ENCODE results near the gene SLC13A3. TPM values are rescaled to one million over a fixed set of nuclear protein-coding genes. Genes with fewer than 3 reads are reported as not detected.
A peak's percentile ranks its signal among the peaks of the same experiment; 100 is the strongest.

Gene SLC13A3
- polyA plus RNA-seq, 2 of the 4 experiments (the other 2 are of a cell fraction) = 0.19 TPM; not detected in 1

DNA sequence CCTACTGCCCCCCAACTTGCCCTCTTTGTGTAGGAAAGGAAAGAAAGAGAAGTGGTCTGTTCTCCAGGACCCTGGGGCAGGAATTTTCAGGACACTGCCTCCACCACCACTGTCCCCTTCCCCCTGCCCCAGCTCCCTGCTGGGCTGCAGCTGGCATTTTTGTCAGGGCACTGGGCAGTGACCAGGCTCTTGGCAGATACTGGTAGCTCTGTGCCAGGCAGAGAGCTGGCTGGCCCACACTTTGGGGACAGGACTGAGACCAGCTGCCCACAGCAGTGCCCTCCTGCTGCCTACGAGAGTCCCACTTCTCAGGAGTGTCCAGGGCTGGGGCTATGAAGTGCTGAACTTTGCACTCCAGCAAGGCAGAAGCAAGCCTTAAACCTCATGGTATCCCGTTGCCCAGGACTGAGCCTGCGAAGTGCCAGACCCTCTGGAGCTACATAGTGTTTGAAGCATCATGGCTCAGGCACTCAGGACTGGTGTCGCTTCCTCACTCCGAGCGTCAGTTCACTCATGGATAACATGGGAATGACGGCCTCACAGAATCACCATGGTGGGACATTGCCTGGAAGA, 19.3 kb downstream of the SLC13A3 start:
- no peak overlapping the region for H3K27ac ChIP-seq
- peaks cover 14% of the 10 kb centered on the region; the same call in 2 of the 3 replicates for H3K9me3 ChIP-seq
- ATAC-seq (no peak), FAIRE-seq (no peak), DNase-seq (ENCODE audit: low read depth in 1 of 2, low spot score in 1 of 2) (no peak)
- TF ChIP-seq ZSCAN20 (CRISPR knock-in tag; IDR thresholded peaks at IDR 0.05) (no peak), HOXB13 (CRISPR knock-in tag; IDR thresholded peaks at IDR 0.05; ENCODE audit: low read depth) (no peak), RCOR1 (IDR thresholded peaks at IDR 0.05; ENCODE audit: low read depth, low read length) (no peak), ATOH8 (CRISPR knock-in tag; IDR thresholded peaks at IDR 0.05; ENCODE audit: low read depth) (no peak), RAD21 (conservative IDR thresholded peaks at IDR 0.05 in 1 of 2, IDR thresholded peaks at IDR 0.05 in 1 of 2) (no peak), MAZ (IDR thresholded peaks at IDR 0.05; ENCODE audit: borderline replicate concordance, low read depth, low read length) (no peak), CBX2 (IDR thresholded peaks at IDR 0.05; ENCODE audit: borderline replicate concordance, low read depth) (no peak), REST (IDR thresholded peaks at IDR 0.05) (no peak), EP300 (IDR thresholded peaks at IDR 0.05) (no peak), BCL3 (IDR thresholded peaks at IDR 0.05) (no peak), E2F6 (IDR thresholded peaks at IDR 0.05; ENCODE audit: borderline replicate concordance, low read depth) (no peak), HOXA7 (CRISPR knock-in tag; IDR thresholded peaks at IDR 0.05) (no peak), EHF (CRISPR knock-in tag; IDR thresholded peaks at IDR 0.05) (no peak)
- H3K4me3 ChIP-seq = no peak overlapping the region
- H3K4me1 ChIP-seq = no peaks in the 10 kb centered on the region
- WGBS (ENCODE audit: missing lambda C conversion rate) = 44% methylated on average over 4 of the region's 7 CpGs
- no peak overlapping the region for H3K4me2 ChIP-seq
- CTCF ChIA-PET = interaction anchor here (0.6 to 1.8 kb wide), 3 partner anchors 16 to 905 kb away, joined by 3 to 4 read pairs (median 3); no protein-coding TSS in a partner anchor
- POLR2A ChIA-PET = no interaction called here

- POLR2A ChIA-PET = no interaction called here
- TF ChIP-seq HDAC2 (IDR thresholded peaks at IDR 0.05) (no peak), BHLHE40 (IDR thresholded peaks at IDR 0.05; ENCODE audit: low read depth, low read length) (no peak), CHD2 (IDR thresholded peaks at IDR 0.05; ENCODE audit: low read length, partially characterized antibody) (no peak), EP300 (IDR thresholded peaks at IDR 0.05) (no peak), NPAS2 (CRISPR knock-in tag; IDR thresholded peaks at IDR 0.05; ENCODE audit: borderline replicate concordance) (no peak), MYC (IDR thresholded peaks at IDR 0.05; ENCODE audit: borderline replicate concordance, low read length) (no peak), HES2 (IDR thresholded peaks at IDR 0.05) (no peak), KDM1A (IDR thresholded peaks at IDR 0.05; ENCODE audit: low read depth) (no peak), FOXS1 (CRISPR knock-in tag; IDR thresholded peaks at IDR 0.05) (no peak), MAZ (IDR thresholded peaks at IDR 0.05; ENCODE audit: borderline replicate concordance, low read depth, low read length) (no peak)
- no peaks in the 10 kb centered on the region for H3K4me1 ChIP-seq
- peaks cover 14% of the 10 kb centered on the region; the same call in 2 of the 3 replicates for H3K9me3 ChIP-seq
- peak in 1 of 2 experiments; percentile 17 for DNase-seq (ENCODE audit: low read depth in 1 of 2, low spot score in 1 of 2)
- CTCF ChIA-PET = interaction anchor here (1.4 to 1.8 kb wide), 2 partner anchors 15 to 17 kb away, joined by 3 to 4 read pairs; no protein-coding TSS in a partner anchor
- FAIRE-seq = no peak
- no peak overlapping the region for H3K4me3 ChIP-seq
- no peak overlapping the region for H3K27ac ChIP-seq
- ATAC-seq = 0 out of 6 replicates have a peak, but pooled peaks of 1 of the 2 experiments have one; percentile 47
- WGBS (ENCODE audit: missing lambda C conversion rate) = 51% methylated on average over 8 of the region's 8 CpGs
- no peak overlapping the region for H3K4me2 ChIP-seq
These were observed 19.9 kb downstream of the SLC13A3 start for GRCh38 chr20:46631212-46631869.
